HG02981 (cell line): Measurements from ENCODE around the gene KRTAP2-4.
"Not testable (repeated sequence)": the region's sequence is repeated elsewhere in the genome, so short reads cannot be mapped to it uniquely, and the experiment has no call there.

Source experiments
- ATAC-seq: cut with Tn5 transposase; IDR thresholded peaks from one replicate; pipeline ENCODE4 v1.9.1; 2021; ENCODE audit warnings: mild to moderate bottlenecking, moderate library complexity; ENCODE audit not compliant: unreplicated experiment

Gene KRTAP2-4

DNA sequence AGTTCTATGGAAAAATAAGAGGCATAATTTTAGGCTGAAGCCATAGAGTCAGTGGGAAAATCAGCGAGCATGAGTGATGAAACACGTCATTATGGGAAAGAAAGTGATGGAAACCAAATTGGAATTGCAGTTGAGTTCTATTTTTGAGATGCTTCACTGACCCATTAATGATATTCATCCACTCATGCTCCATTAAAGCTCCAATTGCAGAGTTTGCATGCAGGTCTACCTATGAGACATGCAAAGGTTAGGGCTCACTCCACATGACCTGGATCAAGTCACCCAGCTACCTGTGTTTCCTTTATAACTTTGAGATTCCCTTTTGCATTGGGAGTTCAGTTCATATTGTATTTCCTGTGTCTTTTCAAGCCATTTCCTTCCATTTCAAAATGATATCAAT, 8.0 kb upstream of the KRTAP2-4 start:
- no peak for ATAC-seq

- no peak for ATAC-seq
Observed at GRCh38 chr17:41071606-41072360, 6.1 kb upstream of the KRTAP2-4 start.

GRCh38 chr17:41069031-41069430, 3.4 kb upstream of the KRTAP2-4 start:
- no peak for ATAC-seq

GRCh38 chr17:41067281-41067680, 1.6 kb upstream of the KRTAP2-4 start:
- ATAC-seq = no peak

DNA sequence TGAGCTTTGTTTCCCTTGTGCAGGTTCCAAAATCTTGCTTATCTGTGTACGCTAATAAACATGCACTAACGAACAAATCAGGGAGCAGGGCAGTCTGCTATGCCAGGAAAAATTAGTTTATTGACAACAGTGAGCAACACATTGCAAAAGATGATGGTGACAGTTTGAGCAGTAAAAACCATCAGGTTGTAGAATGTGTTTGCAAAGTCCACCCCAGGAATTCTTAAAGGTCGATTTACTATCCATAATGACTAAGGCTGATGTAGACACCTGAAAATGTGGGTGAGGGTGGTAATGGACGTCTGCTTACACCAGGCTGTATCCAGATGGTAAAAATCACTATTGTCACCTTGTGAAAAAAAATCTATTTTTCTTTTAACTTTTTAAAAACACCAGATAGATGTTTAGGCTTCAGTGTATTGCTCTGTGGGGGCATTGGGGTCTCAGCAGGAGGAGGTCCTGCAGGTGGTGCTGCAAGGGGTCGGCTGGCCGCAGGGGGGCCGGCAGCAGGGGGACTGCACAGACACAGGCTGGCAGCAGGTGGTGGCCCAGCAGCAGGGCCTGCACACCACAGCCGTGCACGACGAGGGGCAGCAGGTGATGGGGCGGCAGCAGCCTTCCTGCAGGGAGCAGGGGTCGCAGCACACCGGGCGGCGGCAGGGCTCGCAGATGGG, 526 bp downstream of the KRTAP2-4 start:
- not testable (repeated sequence) for ATAC-seq

DNA sequence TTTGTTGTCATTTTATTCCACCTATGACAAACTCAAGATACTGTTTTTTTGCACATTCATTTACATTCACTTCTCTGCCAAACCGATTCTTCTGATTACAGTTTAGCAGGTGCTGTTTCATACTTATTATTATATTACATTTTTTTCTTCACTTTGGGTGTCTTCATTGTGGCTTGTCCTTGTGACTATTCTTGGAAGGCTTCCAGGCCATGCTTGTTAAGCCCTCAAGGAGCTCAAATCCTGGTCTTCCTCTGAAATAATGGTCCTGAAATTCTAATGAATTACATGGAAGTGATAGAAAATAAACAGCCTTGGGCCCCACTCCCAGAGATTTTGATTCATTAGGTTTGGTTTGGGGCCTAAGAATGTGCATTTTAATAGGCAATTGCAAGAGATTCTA, 1.4 kb downstream of the KRTAP2-4 start:
- no peak for ATAC-seq

DNA sequence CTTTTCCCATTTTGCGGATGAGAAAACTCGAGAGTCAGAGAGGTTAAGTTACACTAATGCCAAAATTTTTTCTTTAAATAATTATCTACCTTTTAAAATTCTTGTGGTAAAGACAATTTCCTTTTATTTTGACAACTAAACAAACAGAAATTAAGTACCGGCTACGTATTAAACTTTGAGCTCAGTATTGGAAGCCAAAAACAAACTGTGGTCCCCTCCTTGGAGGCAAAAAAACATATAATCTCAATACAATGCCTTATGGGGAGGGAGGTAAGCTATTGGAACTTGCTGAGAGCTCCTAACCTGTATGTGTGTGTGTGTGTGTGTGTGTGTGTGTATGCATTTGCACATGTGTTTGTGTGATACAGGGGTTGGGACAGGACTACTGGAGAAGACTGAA, 2.2 kb downstream of the KRTAP2-4 start:
- no peak for ATAC-seq

GRCh38 chr17:41061964-41062363, 3.7 kb downstream of the KRTAP2-4 start:
- no peak for ATAC-seq

- ATAC-seq = no peak
Observed at GRCh38 chr17:41060052-41060604, 5.6 kb downstream of the KRTAP2-4 start, which contains the start of gene KRTAP2-3. KRTAP2-3 (minus strand) TSS chr17:41060114; CDS start chr17:41060050, 64 bp downstream.

DNA sequence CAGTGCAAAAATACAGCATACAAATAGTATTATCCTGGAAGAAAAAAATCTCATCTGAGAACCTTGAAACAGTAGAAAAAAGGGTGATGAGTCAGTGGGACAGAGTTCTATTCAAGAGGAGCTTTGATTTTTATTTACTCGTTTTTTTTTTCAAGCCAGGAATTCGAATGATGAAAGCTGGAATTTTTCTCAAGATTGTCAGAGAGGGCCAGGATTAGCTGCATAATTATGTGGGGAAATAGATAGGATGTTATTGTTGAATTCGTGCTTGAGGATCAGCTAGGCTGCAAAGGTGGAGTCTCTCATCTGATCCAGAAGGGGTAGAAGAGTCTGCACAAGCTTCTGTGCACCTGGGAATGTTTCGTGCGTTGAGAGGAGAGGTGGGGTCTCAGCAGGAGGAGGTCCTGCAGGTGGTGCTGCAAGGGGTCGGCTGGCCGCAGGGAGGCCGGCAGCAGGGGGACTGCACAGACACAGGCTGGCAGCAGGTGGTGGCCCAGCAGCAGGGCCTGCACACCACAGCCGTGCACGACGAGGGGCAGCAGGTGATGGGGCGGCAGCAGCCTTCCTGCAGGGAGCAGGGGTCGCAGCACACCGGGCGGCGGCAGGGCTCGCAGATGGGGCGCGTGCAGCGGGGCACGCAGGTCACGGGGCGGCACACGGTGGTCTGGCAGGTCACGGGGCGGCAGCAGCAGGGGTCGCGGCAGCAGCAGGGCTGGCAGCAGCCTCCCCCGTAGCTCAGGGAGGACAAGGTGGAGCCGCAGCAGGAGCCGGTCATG, 6.2 kb downstream of the KRTAP2-4 start:
- not testable (repeated sequence) for ATAC-seq

DNA sequence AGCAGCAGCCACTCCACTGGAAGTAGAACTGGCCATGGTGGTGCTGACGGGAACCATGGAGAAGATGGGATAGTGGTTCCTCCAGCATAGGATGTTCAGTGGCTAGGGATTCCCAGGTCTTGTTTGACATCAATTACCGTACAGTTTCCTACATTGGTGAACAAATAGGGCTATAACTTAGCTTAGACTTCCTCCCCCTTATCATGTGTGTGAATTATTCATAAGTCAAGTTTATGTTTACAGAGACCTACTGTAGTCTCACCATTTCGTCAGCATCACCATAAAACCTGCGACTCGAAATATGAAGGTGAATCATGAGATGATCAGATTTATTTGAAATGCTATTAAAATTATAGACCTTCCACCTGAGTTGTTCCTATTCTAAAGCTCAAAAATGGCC, 6.9 kb downstream of the KRTAP2-4 start:
- ATAC-seq = no peak

- ATAC-seq = no peak
Observed at GRCh38 chr17:41057547-41057946, 8.1 kb downstream of the KRTAP2-4 start.

- ATAC-seq = not testable (repeated sequence)
Observed at GRCh38 chr17:41055130-41055529, 10.5 kb downstream of the KRTAP2-4 start, which contains the start of gene KRTAP2-2. KRTAP2-2 (minus strand) TSS chr17:41055230; CDS start chr17:41055211, 19 bp downstream.

GRCh38 chr17:41054556-41054955, 11.1 kb downstream of the KRTAP2-4 start:
- ATAC-seq = not testable (repeated sequence)

DNA sequence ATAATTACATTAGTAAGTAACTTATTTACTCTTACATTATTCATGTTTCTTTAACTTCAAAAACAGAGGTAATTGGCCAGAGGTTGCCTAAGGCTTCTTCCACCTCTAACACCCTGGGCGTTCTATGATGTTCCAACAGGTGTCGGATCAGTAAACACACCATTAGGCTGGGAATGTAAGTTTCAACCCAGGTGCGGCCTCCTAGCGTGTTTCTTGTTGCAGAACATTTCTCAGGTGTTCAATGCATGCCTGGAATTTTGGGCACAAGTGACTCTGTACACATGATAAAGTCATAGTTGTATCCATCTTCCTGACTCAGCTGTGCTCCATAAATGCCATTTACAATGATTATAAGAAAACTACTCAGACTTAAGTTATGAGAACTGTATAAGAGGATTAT, 11.7 kb downstream of the KRTAP2-4 start:
- no peak for ATAC-seq

DNA sequence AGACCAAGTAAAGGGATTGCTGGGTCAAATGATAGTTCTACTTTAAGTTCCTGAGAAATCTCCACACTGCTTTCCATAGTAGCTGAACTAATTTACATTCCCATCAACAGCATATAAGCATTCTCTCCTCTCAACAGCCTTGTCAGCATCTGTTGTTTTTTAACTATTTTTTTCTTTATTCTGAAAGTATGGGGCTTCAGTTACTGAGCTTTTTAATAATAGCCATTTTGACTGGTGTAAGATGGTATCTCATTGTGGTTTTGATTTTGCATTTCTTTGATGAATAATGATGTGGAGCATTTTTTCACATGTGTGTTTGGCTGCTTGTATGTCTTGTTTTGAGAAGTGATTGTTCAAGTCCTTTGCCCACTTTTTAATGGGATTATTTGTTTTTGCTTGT, 13.1 kb downstream of the KRTAP2-4 start:
- no peak for ATAC-seq

DNA sequence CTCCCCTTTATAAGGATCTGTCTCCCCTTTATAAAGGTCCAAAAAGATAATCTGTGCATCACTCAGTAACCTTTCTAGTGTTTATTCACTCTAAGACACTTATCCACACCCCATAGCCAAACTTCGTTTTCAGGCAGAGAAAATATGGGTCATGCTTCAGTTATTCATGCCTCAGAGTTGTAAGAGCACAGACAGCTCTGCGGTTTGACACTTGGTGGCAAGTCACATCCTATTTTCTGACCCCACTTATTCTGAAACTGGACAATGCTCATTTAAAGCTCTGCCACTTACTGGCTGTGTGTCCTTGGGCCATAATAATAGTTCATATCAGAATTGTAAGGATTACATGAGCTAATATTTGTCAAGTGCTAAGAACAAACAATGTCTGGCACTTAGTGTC, 16.6 kb downstream of the KRTAP2-4 start:
- no peak for ATAC-seq

- ATAC-seq = no peak
Observed at GRCh38 chr17:41048441-41048840, 17.2 kb downstream of the KRTAP2-4 start.

- not testable (repeated sequence) for ATAC-seq
Observed at GRCh38 chr17:41046735-41047465, 18.8 kb downstream of the KRTAP2-4 start, which contains the start of gene KRTAP2-1. KRTAP2-1 (minus strand) TSS chr17:41047316; CDS start chr17:41047267, 49 bp downstream.

GRCh38 chr17:41042953-41043352, 22.7 kb downstream of the KRTAP2-4 start:
- ATAC-seq = no peak
